ENCODE results near the gene PTPRK.

DNA sequence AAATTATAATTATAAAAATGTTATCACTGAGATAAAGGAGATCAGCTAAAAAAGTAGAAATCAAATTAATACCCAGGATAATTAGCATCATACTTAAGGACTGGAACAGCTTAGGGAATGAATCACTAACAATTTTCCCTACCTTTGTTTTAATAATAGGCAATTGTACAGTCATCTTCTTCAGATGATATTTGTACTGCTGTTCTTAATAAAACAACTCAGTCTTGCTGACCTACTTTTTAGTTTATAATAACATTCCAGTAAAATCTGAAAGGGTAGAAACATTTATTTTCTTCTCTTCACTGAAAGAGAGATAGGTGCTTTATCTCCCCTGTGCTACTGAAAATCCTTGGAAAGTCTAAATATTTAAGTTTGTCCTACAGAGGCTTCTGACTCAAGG, 348.3 kb downstream of the PTPRK start:
- TF ChIP-seq, protein P1, sequence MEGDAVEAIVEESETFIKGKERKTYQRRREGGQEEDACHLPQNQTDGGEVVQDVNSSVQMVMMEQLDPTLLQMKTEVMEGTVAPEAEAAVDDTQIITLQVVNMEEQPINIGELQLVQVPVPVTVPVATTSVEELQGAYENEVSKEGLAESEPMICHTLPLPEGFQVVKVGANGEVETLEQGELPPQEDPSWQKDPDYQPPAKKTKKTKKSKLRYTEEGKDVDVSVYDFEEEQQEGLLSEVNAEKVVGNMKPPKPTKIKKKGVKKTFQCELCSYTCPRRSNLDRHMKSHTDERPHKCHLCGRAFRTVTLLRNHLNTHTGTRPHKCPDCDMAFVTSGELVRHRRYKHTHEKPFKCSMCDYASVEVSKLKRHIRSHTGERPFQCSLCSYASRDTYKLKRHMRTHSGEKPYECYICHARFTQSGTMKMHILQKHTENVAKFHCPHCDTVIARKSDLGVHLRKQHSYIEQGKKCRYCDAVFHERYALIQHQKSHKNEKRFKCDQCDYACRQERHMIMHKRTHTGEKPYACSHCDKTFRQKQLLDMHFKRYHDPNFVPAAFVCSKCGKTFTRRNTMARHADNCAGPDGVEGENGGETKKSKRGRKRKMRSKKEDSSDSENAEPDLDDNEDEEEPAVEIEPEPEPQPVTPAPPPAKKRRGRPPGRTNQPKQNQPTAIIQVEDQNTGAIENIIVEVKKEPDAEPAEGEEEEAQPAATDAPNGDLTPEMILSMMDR (IDR thresholded peaks at IDR 0.05) = no peak
- no peak for TF ChIP-seq POLR2A (IDR thresholded peaks at IDR 0.05)

All from lower leg skin (tissue), 3 donors.